ENCODE results near the gene GABBR2. TPM values are rescaled to one million over a fixed set of nuclear protein-coding genes. Genes with fewer than 3 reads are reported as not detected.

Gene GABBR2
- total RNA-seq, 1 experiment from 2014 or later = 6.3 TPM

- in situ Hi-C loops (cut with HindIII; ENCODE audit: low pct_unique_long_range_greater_than_20kb, low sequenced_read_pairs) = no loop called here
- POLR2A ChIA-PET = no interaction called here
- CTCF ChIA-PET = no interaction called here
- intact Hi-C loops (cut with micrococcal nuclease; ENCODE audit: unreplicated experiment) = no loop called here
- TF ChIP-seq, protein P1, sequence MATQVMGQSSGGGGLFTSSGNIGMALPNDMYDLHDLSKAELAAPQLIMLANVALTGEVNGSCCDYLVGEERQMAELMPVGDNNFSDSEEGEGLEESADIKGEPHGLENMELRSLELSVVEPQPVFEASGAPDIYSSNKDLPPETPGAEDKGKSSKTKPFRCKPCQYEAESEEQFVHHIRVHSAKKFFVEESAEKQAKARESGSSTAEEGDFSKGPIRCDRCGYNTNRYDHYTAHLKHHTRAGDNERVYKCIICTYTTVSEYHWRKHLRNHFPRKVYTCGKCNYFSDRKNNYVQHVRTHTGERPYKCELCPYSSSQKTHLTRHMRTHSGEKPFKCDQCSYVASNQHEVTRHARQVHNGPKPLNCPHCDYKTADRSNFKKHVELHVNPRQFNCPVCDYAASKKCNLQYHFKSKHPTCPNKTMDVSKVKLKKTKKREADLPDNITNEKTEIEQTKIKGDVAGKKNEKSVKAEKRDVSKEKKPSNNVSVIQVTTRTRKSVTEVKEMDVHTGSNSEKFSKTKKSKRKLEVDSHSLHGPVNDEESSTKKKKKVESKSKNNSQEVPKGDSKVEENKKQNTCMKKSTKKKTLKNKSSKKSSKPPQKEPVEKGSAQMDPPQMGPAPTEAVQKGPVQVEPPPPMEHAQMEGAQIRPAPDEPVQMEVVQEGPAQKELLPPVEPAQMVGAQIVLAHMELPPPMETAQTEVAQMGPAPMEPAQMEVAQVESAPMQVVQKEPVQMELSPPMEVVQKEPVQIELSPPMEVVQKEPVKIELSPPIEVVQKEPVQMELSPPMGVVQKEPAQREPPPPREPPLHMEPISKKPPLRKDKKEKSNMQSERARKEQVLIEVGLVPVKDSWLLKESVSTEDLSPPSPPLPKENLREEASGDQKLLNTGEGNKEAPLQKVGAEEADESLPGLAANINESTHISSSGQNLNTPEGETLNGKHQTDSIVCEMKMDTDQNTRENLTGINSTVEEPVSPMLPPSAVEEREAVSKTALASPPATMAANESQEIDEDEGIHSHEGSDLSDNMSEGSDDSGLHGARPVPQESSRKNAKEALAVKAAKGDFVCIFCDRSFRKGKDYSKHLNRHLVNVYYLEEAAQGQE (IDR thresholded peaks at IDR 0.05; ENCODE audit: insufficient read depth in 1 of 2, low read depth in 2 of 2, low read length in 1 of 2) = no peak
- TF ChIP-seq POLR2AphosphoS5 (IDR thresholded peaks at IDR 0.05; ENCODE audit: low read depth, low read length) (no peak), TCF7L2 (IDR thresholded peaks at IDR 0.05; ENCODE audit: low read depth, low read length) (no peak), SIN3A (IDR thresholded peaks at IDR 0.05; ENCODE audit: borderline replicate concordance, insufficient read depth, low read depth, low read length) (no peak), CTCF (IDR thresholded peaks at IDR 0.05) (no peak)
- H3K27me3 ChIP-seq (ENCODE audit: control insufficient read depth, insufficient read depth, low read length) = no peaks in the 10 kb centered on the region
- no TSS peak for BruUV-seq (replicated peaks)
- DNase-seq (ENCODE audit: low read depth, low spot score) (no peak), ATAC-seq (no peak)
- no peaks in the 10 kb centered on the region for H3K4me1 ChIP-seq (ENCODE audit: control insufficient read depth, insufficient read depth, low read length)
- no peaks in the 10 kb centered on the region for H3K36me3 ChIP-seq (ENCODE audit: control insufficient read depth, insufficient read depth, low read length)
- H3K4me3 ChIP-seq (ENCODE audit: low read depth in 2 of 2, low read length in 2 of 2) = no peak overlapping the region
- no peaks in the 10 kb centered on the region for H3K9me3 ChIP-seq (ENCODE audit: control insufficient read depth, insufficient read depth, low read depth, low read length)
- H3K27ac ChIP-seq (ENCODE audit: low read length) = no peak overlapping the region
Measured at GRCh38 chr9:98331536-98332259, 377.0 kb downstream of the GABBR2 start.

DNA sequence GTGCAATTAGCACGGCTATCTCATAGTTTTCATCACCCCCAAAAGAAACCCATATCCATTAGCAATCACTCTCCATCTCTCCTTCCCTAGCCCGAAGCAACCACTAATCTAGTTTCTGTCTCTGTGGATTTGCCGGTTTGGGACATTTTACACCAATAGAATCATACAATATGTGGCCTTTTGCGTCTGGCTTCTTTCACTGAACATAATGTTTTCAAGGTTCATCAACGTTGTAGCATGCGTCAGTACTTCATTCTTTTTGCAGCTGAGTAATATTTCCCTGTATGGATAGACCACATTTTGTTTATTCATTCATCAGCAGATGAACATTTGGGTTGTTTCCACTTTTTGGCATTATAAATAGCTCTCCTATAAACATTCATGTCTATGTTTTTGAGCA is 377.9 kb downstream of the GABBR2 start:
- H3K4me3 ChIP-seq (ENCODE audit: low read depth in 2 of 2, low read length in 2 of 2) = no peak overlapping the region
- intact Hi-C loops (cut with micrococcal nuclease; ENCODE audit: unreplicated experiment) (no loop called here), in situ Hi-C loops (cut with HindIII; ENCODE audit: low pct_unique_long_range_greater_than_20kb, low sequenced_read_pairs) (no loop called here)
- H3K4me1 ChIP-seq (ENCODE audit: control insufficient read depth, insufficient read depth, low read length) = no peaks in the 10 kb centered on the region
- ChIA-PET POLR2A (no interaction called here), CTCF (no interaction called here)
- TF ChIP-seq, protein P1 (IDR thresholded peaks at IDR 0.05; ENCODE audit: insufficient read depth in 1 of 2, low read depth in 2 of 2, low read length in 1 of 2) = no peak
- TF ChIP-seq SIN3A (IDR thresholded peaks at IDR 0.05; ENCODE audit: borderline replicate concordance, insufficient read depth, low read depth, low read length) = no peak
- no TSS peak for BruUV-seq (replicated peaks)
- DNase-seq (ENCODE audit: low read depth, low spot score) = no peak
- H3K27ac ChIP-seq (ENCODE audit: low read length) = no peak overlapping the region
- H3K36me3 ChIP-seq (ENCODE audit: control insufficient read depth, insufficient read depth, low read length) = no peaks in the 10 kb centered on the region
- no peaks in the 10 kb centered on the region for H3K27me3 ChIP-seq (ENCODE audit: control insufficient read depth, insufficient read depth, low read length)
- no peak for ATAC-seq
- no peaks in the 10 kb centered on the region for H3K9me3 ChIP-seq (ENCODE audit: control insufficient read depth, insufficient read depth, low read depth, low read length)
